Tibial nerve (tissue), 4 donors: ENCODE data around the gene MSMP.

Experiments used
- EP300 ChIP-seq, 2 donors: sonication (generic); formaldehyde crosslinking; IDR thresholded peaks; one replicate each; pipeline ENCODE4 v1.6.1; 2017; ENCODE audit warnings: antibody characterized with exemption in 2 of 2, mild to moderate bottlenecking in 1 of 2
- POLR2A ChIP-seq, 2 donors: fragments of 450-650 bp; IDR thresholded peaks; one replicate each; pipeline ENCODE4 v1.6.1; 2017; ENCODE audit warnings: antibody characterized with exemption in 2 of 2, mild to moderate bottlenecking in 2 of 2, moderate library complexity in 2 of 2
- TF ChIP-seq, protein P1 (sequence below), 5 experiments: fragments of 200-600 bp in 3 of 5; fragments of 450-650 bp in 2 of 5; sonication (generic) in 3 of 5; IDR thresholded peaks; one replicate each; pipeline ENCODE4 v1.5.1; 2016 to 2019; ENCODE audit warnings: antibody characterized with exemption in 5 of 5, mild to moderate bottlenecking in 3 of 5, moderate library complexity in 2 of 5

DNA sequence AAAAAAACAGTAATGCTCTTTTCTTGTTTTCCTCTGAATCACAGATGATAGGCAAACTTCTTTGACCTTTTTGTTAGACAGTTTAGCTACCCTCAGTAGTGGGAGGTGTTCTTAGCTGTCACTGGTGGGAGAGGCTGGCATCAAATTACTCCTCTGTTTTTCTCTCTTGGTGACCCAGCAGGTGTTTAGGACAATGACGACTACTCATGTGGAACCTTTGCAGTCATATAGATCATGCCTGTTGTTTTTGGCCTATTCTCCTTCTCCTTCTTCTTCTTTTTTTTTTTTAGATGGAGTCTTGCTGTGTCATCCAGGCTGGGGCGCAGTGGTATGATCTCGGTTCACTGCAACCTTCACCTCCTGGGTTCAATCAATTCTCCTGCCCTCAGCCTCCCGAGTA lies 21.9 kb upstream of the MSMP start:
- TF ChIP-seq, protein P1, sequence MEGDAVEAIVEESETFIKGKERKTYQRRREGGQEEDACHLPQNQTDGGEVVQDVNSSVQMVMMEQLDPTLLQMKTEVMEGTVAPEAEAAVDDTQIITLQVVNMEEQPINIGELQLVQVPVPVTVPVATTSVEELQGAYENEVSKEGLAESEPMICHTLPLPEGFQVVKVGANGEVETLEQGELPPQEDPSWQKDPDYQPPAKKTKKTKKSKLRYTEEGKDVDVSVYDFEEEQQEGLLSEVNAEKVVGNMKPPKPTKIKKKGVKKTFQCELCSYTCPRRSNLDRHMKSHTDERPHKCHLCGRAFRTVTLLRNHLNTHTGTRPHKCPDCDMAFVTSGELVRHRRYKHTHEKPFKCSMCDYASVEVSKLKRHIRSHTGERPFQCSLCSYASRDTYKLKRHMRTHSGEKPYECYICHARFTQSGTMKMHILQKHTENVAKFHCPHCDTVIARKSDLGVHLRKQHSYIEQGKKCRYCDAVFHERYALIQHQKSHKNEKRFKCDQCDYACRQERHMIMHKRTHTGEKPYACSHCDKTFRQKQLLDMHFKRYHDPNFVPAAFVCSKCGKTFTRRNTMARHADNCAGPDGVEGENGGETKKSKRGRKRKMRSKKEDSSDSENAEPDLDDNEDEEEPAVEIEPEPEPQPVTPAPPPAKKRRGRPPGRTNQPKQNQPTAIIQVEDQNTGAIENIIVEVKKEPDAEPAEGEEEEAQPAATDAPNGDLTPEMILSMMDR (IDR thresholded peaks at IDR 0.05), result no peak
- TF ChIP-seq POLR2A (IDR thresholded peaks at IDR 0.05) (no peak), EP300 (IDR thresholded peaks at IDR 0.05) (no peak)
